Astrocyte of the spinal cord (primary cell): Measurements from ENCODE around the gene TTC28.

Experiments used
- DNase-seq: peaks from one replicate; pipeline ENCODE4 v3.0.0; 2011; ENCODE audit warnings: low read depth, low spot score
- H3K4me3 ChIP-seq: 2 replicates; pipeline ENCODE4 v1.5.1; 2011; ENCODE audit warnings: low read depth, mild to moderate bottlenecking, low read length, moderate library complexity
- in situ Hi-C: cut with HindIII; loops from 2 replicates; pipeline ENCODE4 v1.10.0; 2017; ENCODE audit warnings: low sequenced_read_pairs
- TF ChIP-seq, protein P1 (sequence below): IDR thresholded peaks from 2 replicates; pipeline ENCODE4 v1.5.1; 2012; ENCODE audit warnings: low read depth, mild to moderate bottlenecking, low read length, inconsistent platforms

The TTC28 gene

DNA sequence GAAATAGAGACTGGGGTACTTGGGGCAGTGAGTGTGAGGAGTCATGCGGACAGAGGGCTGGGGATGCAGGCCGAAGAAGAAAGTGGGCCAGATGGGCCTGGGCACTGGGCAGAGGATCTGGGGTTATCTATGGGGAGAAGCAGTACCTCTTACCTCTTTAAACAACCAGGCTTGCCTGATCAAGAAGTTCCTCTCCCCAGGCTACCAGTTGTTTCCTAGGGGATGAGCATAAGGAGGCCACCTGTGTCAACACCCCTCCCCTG lies 662.2 kb downstream of the TTC28 start:
- in situ Hi-C loops: no loop called here
- DNase-seq: no peak
- TF ChIP-seq, protein P1, sequence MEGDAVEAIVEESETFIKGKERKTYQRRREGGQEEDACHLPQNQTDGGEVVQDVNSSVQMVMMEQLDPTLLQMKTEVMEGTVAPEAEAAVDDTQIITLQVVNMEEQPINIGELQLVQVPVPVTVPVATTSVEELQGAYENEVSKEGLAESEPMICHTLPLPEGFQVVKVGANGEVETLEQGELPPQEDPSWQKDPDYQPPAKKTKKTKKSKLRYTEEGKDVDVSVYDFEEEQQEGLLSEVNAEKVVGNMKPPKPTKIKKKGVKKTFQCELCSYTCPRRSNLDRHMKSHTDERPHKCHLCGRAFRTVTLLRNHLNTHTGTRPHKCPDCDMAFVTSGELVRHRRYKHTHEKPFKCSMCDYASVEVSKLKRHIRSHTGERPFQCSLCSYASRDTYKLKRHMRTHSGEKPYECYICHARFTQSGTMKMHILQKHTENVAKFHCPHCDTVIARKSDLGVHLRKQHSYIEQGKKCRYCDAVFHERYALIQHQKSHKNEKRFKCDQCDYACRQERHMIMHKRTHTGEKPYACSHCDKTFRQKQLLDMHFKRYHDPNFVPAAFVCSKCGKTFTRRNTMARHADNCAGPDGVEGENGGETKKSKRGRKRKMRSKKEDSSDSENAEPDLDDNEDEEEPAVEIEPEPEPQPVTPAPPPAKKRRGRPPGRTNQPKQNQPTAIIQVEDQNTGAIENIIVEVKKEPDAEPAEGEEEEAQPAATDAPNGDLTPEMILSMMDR: no peak
- no peak overlapping the region for H3K4me3 ChIP-seq

GRCh38 chr22:28016781-28017557 lies 662.7 kb downstream of the TTC28 start:
- no peak overlapping the region for H3K4me3 ChIP-seq
- DNase-seq: no peak
- in situ Hi-C loops: no loop called here
- TF ChIP-seq, protein P1: no peak

- no peak overlapping the region for H3K4me3 ChIP-seq
- TF ChIP-seq, protein P1: no peak
- in situ Hi-C loops: no loop called here
- no peak for DNase-seq
Measured at GRCh38 chr22:28015676-28016601, 663.7 kb downstream of the TTC28 start.

DNA sequence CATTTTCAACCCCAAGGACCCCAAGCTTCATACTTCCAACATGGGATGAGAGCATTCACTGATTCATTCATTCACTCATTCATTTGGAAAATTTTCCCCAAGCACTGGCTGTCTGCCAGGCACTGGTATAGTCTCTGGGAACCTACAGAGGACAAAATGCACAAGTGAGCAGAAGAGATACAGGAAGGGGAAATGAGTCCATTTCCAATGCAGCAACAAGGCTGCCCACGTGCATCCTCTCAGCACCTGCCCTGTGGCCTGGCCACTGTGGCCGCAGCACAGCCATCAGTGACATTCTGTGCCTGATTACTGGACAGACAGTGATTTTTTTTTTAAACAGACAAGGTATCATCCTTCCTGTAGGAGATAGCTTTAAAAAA lies 664.6 kb downstream of the TTC28 start:
- no peak overlapping the region for H3K4me3 ChIP-seq
- in situ Hi-C loops: no loop called here
- TF ChIP-seq, protein P1: no peak
- no peak for DNase-seq

- TF ChIP-seq, protein P1: no peak
- in situ Hi-C loops: no loop called here
- no peak for DNase-seq
- H3K4me3 ChIP-seq: no peak overlapping the region
Measured at GRCh38 chr22:28014211-28015045, 665.2 kb downstream of the TTC28 start.

DNA sequence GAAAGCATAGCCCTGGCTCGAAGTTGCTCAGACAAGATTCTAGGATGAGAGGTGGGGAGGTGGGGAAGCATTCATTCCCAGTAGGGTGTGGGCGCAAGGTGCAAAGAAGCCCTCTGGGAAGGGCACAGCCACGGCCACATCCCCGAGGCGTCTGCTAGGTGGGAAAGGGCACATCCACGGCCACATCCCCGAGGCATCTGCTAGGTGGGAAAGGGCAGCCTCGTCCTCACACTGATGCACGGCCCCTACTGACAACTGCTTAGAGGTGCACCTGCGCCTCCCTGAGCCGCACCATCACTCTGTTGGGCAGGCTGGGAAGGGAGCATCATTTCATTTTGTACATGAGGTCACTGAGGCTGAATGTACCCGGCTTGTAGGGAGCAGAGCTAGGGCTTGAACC lies 666.0 kb downstream of the TTC28 start:
- no peak overlapping the region for H3K4me3 ChIP-seq
- DNase-seq: no peak
- in situ Hi-C loops: no loop called here
- TF ChIP-seq, protein P1: no peak
